GM12878 (cell line): Measurements from ENCODE around the gene DNAJC7. TPM values are rescaled to one million over a fixed set of nuclear protein-coding genes. Genes with fewer than 3 reads are reported as not detected.

Experiments
- ATAC-seq: fragments of 200-7000 bp; cut with Tn5 transposase; 3 replicates; pipeline ENCODE4 v1.9.1; 2020; ENCODE audit warnings: mild to moderate bottlenecking, moderate library complexity
- BruUV-seq: library from RNA; stranded (reverse); fragments of 400-500 nt; replicated peaks from 2 replicates; lab custom pipeline; 2021; lab: Mats Ljungman, UMichigan
- CTCF ChIA-PET: fragments of 300-600 bp; sonication (Branson Sonifier 250); formaldehyde crosslinking; extraction: SDS; loops from one replicate; lab custom pipeline; 2021; ENCODE audit warnings: inconsistent platforms; lab: Yijun Ruan, JAX
- POLR2A ChIA-PET: fragments of 350-600 bp; formaldehyde crosslinking; extraction: SDS; loops from one replicate; lab custom pipeline; 2021; ENCODE audit warnings: inconsistent platforms; lab: Charles Lee
- RAD21 ChIA-PET: fragments of 300-600 bp; sonication (Branson Sonifier 250); formaldehyde crosslinking; loops from one replicate; lab custom pipeline; 2023; ENCODE audit warnings: antibody characterized with exemption; ENCODE audit not compliant: unreplicated experiment; lab: Charles Lee
- SMC1A ChIA-PET: fragments of 300-600 bp; sonication (Branson Sonifier 250); formaldehyde crosslinking; loops from one replicate; lab custom pipeline; 2023; ENCODE audit not compliant: unreplicated experiment, uncharacterized antibody; lab: Charles Lee
- DNase-seq: peaks from one replicate; pipeline ENCODE4 v3.0.0-alpha.2; 2011; ENCODE audit warnings: low read depth, low spot score
- FAIRE-seq: peaks from 3 replicates; lab custom pipeline; 2011; peaks lifted over from hg19 to GRCh38; lab: Jason Lieb, UNC
- H2AFZ ChIP-seq: 2 replicates; pipeline ENCODE4 v1.6.0; 2011; ENCODE audit warnings: low read depth, low read length, control low read depth; ENCODE audit not compliant: control insufficient read depth
- H3K27ac ChIP-seq: 2 replicates; pipeline ENCODE4 v1.5.1; 2011; ENCODE audit warnings: control low read depth; ENCODE audit not compliant: control insufficient read depth, insufficient read depth
- H3K27me3 ChIP-seq, 2 experiments: replicated peaks in 1 of 2; 2 replicates each; pipeline versions ENCODE4 v1.6.0 to v1.6.1; 2011; ENCODE audit warnings: low read length in 1 of 2; ENCODE audit not compliant: control insufficient read depth in 2 of 2, insufficient read depth in 2 of 2
- H3K36me3 ChIP-seq, 2 experiments: 2 replicates each; pipeline ENCODE4 v1.5.1; 2011; ENCODE audit warnings: low read length in 1 of 2; ENCODE audit not compliant: control insufficient read depth in 2 of 2, insufficient read depth in 2 of 2
- H3K4me1 ChIP-seq: 2 replicates; pipeline ENCODE4 v1.6.1; 2011; ENCODE audit warnings: mild to moderate bottlenecking, low read length, moderate library complexity, mixed read lengths; ENCODE audit not compliant: control insufficient read depth, insufficient read depth
- H3K4me2 ChIP-seq: 2 replicates; pipeline ENCODE4 v1.6.0; 2011; ENCODE audit warnings: control low read depth; ENCODE audit not compliant: control insufficient read depth, insufficient read depth
- H3K4me3 ChIP-seq: fragments of 200-600 bp; sonication (generic); 2 replicates; pipeline ENCODE4 v1.5.1; 2016
- H3K79me2 ChIP-seq: 2 replicates; pipeline ENCODE4 v1.6.0; 2011; ENCODE audit warnings: low read length; ENCODE audit not compliant: control insufficient read depth, insufficient read depth
- H3K9ac ChIP-seq: 2 replicates; pipeline ENCODE4 v1.8.0; 2011; ENCODE audit warnings: low read length, control low read depth, mixed read lengths; ENCODE audit not compliant: control insufficient read depth, insufficient read depth
- H3K9me3 ChIP-seq: replicated peaks from 3 replicates; pipeline ENCODE4 v1.5.1; 2011; ENCODE audit warnings: mild to moderate bottlenecking, low read length; ENCODE audit not compliant: control insufficient read depth, insufficient read depth
- H4K20me1 ChIP-seq: 2 replicates; pipeline ENCODE4 v1.6.0; 2011; ENCODE audit not compliant: control insufficient read depth, insufficient read depth
- ASH2L ChIP-seq: fragments of 300-600, 200-600 bp; sonication (generic); IDR thresholded peaks from 2 replicates; pipeline ENCODE4 v1.6.1; 2017; ENCODE audit warnings: low read depth, mild to moderate bottlenecking, borderline replicate concordance
- FOS ChIP-seq: IDR thresholded peaks from 3 replicates; pipeline ENCODE4 v1.6.1; 2011; ENCODE audit warnings: borderline replicate concordance; ENCODE audit not compliant: insufficient read length; ENCODE audit errors: extremely low read depth
- HDAC6 ChIP-seq: fragments of 200-600 bp; sonication (generic); IDR thresholded peaks from one replicate; pipeline ENCODE4 v1.8.0; 2017; ENCODE audit warnings: antibody characterized with exemption; ENCODE audit not compliant: unreplicated experiment
- KLF5 ChIP-seq: fragments of 450-650 bp; IDR thresholded peaks from 2 replicates; pipeline ENCODE4 v1.6.1; 2014; ENCODE audit warnings: mild to moderate bottlenecking; ENCODE audit not compliant: partially characterized antibody
- MYB ChIP-seq: fragments of 150-350 bp; IDR thresholded peaks from 2 replicates; pipeline ENCODE4 v1.6.1; 2014; ENCODE audit warnings: mild to moderate bottlenecking, low read depth, low read length, borderline replicate concordance
- PML ChIP-seq: IDR thresholded peaks from 2 replicates; pipeline ENCODE4 v1.6.1; 2012; ENCODE audit warnings: low read length, inconsistent platforms
- RBBP5 ChIP-seq: fragments of 200-600 bp; sonication (generic); conservative IDR thresholded peaks from 2 replicates; pipeline ENCODE4 v1.6.1; 2016
- RFX5 ChIP-seq: IDR thresholded peaks from 2 replicates; pipeline ENCODE4 v1.6.1; 2011; ENCODE audit warnings: low read depth, low read length, improper control_type of control experiment
- SPI1 ChIP-seq: IDR thresholded peaks from 2 replicates; pipeline ENCODE4 v1.6.1; 2011; ENCODE audit warnings: low read depth, mild to moderate bottlenecking, low read length, moderate library complexity, borderline replicate concordance; ENCODE audit not compliant: insufficient read depth
- TCF3 ChIP-seq: IDR thresholded peaks from 2 replicates; pipeline ENCODE4 v1.6.1; 2012; ENCODE audit warnings: low read depth, mild to moderate bottlenecking, low read length, borderline replicate concordance; ENCODE audit not compliant: insufficient read depth
- ZNF622 ChIP-seq: fragments of 450-650 bp; IDR thresholded peaks from 2 replicates; pipeline ENCODE4 v1.6.1; 2017; ENCODE audit warnings: mild to moderate bottlenecking, inconsistent platforms
- WGBS: methylation state at CpG from one replicate; pipeline ENCODE4 v1.1.6; 2016; ENCODE audit warnings: low lambda C conversion rate; ENCODE audit not compliant: insufficient replicate concordance, insufficient coverage; ENCODE audit errors: missing lambda C conversion rate; 5-methylcytosine and 5-hydroxymethylcytosine counted together
- in situ Hi-C: fragments of 300-500 bp; cut with MboI; formaldehyde crosslinking; loops from 9 replicates; pipeline ENCODE4 v1.14.3; 2018; ENCODE audit warnings: mixed read lengths
- intact Hi-C: fragments of 100-400 bp; cut with micrococcal nuclease; formaldehyde crosslinking; loops from one replicate; pipeline ENCODE4 v1.14.2; 2022; ENCODE audit not compliant: unreplicated experiment
- polyA plus RNA-seq, 11 experiments: library from polyadenylated mRNA; depleted of rRNA in 4 of 11; unstranded in 6 of 11; stranded (reverse) in 5 of 11; fragments of >200 nt; fragmentation: Nextera tagmentation in 4 of 11; fragmentation: Illumina TruSeq in 1 of 11; extraction: Ambion mirVana in 4 of 11; extraction: Trizol in 1 of 11; gene quantifications; 1 replicate in 1 of 11; 2 replicates in 10 of 11; pipeline versions ENCODE4 v1.2.1 to v1.2.3, GENCODE V29; 2011 to 2016; ENCODE audit warnings: inconsistent platforms in 2 of 11, missing spikeins in 2 of 11, low read depth in 1 of 11
- total RNA-seq, 4 experiments: library from RNA; depleted of rRNA in 3 of 4; stranded (reverse); fragments of >200 nt in 3 of 4; fragmentation: Illumina TruSeq in 1 of 4; extraction: Trizol in 1 of 4; gene quantifications; 2 replicates each; pipeline versions ENCODE4 v1.2.1 to v1.2.3, GENCODE V29; 2013 to 2021
- TF ChIP-seq, protein P1 (sequence below): fragments of 450-650 bp; formaldehyde crosslinking; IDR thresholded peaks from 2 replicates; pipeline ENCODE4 v1.5.0; 2022; ENCODE audit warnings: mild to moderate bottlenecking, missing genetic modification characterization
- TF ChIP-seq, protein P2 (sequence below): IDR thresholded peaks from 2 replicates; pipeline ENCODE4 v1.6.1; 2011; ENCODE audit warnings: borderline replicate concordance, low read depth, mild to moderate bottlenecking, moderate library complexity, mixed read lengths, low read length; ENCODE audit not compliant: insufficient read depth; ENCODE audit errors: extremely low read length

The DNAJC7 gene
- total and polyA plus RNA-seq, 10 of the 15 experiments (the other 5 are each of a cell fraction or from before 2014, with no cell fraction given): 60.1 to 173 (median 94.9) TPM

DNA sequence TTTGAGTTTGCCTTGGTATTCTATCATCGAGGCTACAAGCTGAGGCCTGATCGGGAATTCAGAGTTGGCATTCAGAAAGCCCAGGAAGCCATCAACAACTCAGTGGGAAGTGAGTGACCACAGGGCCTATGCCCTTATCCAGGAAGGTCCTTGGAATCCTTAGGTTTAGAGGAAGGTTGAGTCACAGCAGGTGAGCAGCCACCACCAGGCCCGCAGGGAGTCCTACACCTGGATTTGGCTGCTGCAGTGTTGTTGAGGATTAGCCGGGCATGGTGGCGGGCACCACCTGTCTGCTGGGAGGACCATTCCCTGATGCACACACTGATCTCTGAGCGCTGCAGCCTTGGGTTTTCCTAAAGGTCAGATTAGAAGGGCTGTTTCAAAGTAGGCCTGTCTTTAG is 81.6 kb downstream of the DNAJC7 start:
- Histone ChIP-seq H2AFZ (no peak overlapping the region), H3K27ac (no peak overlapping the region), H3K27me3 (no peaks in the 10 kb centered on the region), H3K36me3 (no peaks in the 10 kb centered on the region), H4K20me1 (no peaks in the 10 kb centered on the region), H3K4me3 (no peak overlapping the region), H3K4me1 (peaks cover 9% of the 10 kb centered on the region), H3K9me3 (no peaks in the 10 kb centered on the region), H3K79me2 (no peaks in the 10 kb centered on the region), H3K4me2 (no peak overlapping the region), H3K9ac (no peak overlapping the region)
- ChIA-PET POLR2A (no interaction called here), RAD21 (no interaction called here), SMC1A (no interaction called here), CTCF (interaction anchor here (0.8 kb wide), 1 partner anchor 132 kb away, joined by 3 read pairs; no protein-coding TSS in a partner anchor)
- in situ Hi-C loops (no loop called here), intact Hi-C loops (no loop called here)
- no TSS peak for BruUV-seq
- no peak for ATAC-seq
- FAIRE-seq: no peak
- no peak for DNase-seq
- TF ChIP-seq TCF3: no peak
- no peak for TF ChIP-seq RFX5
- WGBS: 65% methylated on average over 6 of the region's 6 CpGs

DNA sequence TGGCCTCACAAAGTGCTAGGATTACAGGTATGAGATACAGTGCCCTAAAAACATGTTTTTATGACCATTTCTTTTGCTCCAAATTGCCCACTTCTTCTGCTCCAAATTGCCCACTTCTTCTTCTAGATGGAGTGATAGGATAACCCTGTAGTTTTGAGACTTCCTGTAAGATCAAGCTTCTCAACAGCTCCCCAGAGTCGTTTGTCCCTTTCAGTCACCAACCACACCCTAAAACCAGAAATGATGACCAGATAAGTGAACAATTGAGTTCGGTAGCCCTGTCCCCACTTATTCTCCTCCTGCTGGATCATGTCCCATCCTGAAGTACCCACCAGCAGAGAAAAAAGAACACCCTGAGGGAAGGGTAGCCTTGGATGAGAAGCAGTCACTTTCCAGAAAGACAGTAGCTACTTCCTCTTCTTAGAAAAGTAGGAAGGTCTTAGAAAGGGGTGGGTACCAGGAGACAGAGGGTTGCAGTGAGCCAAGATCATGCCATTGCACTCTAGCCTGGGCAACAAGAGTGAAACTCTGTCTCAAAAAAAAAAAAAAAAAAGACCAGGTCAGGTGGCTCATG is 84.3 kb downstream of the DNAJC7 start:
- Histone ChIP-seq H3K79me2 (peaks cover 8% of the 10 kb centered on the region), H2AFZ (peak overlapping the region; percentile 51), H3K9ac (no peak overlapping the region), H3K36me3 (no peaks in the 10 kb centered on the region), H3K4me1 (peaks cover 8% of the 10 kb centered on the region), H3K27me3 (no peaks in the 10 kb centered on the region), H4K20me1 (no peaks in the 10 kb centered on the region), H3K4me2 (no peak overlapping the region), H3K4me3 (no peak overlapping the region), H3K9me3 (no peaks in the 10 kb centered on the region), H3K27ac (no peak overlapping the region)
- ATAC-seq: no peak
- FAIRE-seq: no peak
- WGBS: 29% methylated on average over 2 of the region's 2 CpGs
- ChIA-PET POLR2A (interaction anchor here (0.5 to 1.6 kb wide), 9 partner anchors 12 to 1281 kb away, joined by 3 to 8 read pairs (median 3); no protein-coding TSS in a partner anchor), RAD21 (interaction anchor here (0.6 to 1.2 kb wide), 2 partner anchors 26 to 190 kb away, joined by 3 read pairs; partner anchors contain the start of gene HSPB9), CTCF (interaction anchor here (0.6 to 3.5 kb wide), 3 partner anchors 15 to 675 kb away, joined by 3 to 17 read pairs (median 3); partner anchors contain the start of gene ACLY), SMC1A (interaction anchor here (0.5 to 2.0 kb wide), 5 partner anchors 13 to 37 kb away, joined by 3 to 9 read pairs (median 5); no protein-coding TSS in a partner anchor)
- BruUV-seq: no TSS peak
- in situ Hi-C loops (no loop called here), intact Hi-C loops (no loop called here)
- no peak for DNase-seq
- TF ChIP-seq HDAC6 (no peak), ASH2L (no peak), PML (no peak), KLF5 (no peak), SPI1 (no peak), RBBP5 (no peak), ZNF622 (no peak), MYB (no peak), FOS (no peak)
- TF ChIP-seq, protein P1, sequence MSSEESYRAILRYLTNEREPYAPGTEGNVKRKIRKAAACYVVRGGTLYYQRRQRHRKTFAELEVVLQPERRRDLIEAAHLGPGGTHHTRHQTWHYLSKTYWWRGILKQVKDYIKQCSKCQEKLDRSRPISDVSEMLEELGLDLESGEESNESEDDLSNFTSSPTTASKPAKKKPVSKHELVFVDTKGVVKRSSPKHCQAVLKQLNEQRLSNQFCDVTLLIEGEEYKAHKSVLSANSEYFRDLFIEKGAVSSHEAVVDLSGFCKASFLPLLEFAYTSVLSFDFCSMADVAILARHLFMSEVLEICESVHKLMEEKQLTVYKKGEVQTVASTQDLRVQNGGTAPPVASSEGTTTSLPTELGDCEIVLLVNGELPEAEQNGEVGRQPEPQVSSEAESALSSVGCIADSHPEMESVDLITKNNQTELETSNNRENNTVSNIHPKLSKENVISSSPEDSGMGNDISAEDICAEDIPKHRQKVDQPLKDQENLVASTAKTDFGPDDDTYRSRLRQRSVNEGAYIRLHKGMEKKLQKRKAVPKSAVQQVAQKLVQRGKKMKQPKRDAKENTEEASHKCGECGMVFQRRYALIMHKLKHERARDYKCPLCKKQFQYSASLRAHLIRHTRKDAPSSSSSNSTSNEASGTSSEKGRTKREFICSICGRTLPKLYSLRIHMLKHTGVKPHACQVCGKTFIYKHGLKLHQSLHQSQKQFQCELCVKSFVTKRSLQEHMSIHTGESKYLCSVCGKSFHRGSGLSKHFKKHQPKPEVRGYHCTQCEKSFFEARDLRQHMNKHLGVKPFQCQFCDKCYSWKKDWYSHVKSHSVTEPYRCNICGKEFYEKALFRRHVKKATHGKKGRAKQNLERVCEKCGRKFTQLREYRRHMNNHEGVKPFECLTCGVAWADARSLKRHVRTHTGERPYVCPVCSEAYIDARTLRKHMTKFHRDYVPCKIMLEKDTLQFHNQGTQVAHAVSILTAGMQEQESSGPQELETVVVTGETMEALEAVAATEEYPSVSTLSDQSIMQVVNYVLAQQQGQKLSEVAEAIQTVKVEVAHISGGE: no peak
- TF ChIP-seq, protein P2, sequence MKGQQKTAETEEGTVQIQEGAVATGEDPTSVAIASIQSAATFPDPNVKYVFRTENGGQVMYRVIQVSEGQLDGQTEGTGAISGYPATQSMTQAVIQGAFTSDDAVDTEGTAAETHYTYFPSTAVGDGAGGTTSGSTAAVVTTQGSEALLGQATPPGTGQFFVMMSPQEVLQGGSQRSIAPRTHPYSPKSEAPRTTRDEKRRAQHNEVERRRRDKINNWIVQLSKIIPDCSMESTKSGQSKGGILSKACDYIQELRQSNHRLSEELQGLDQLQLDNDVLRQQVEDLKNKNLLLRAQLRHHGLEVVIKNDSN: no peak
